ENCODE data around the gene PPP6R2.

DNA sequence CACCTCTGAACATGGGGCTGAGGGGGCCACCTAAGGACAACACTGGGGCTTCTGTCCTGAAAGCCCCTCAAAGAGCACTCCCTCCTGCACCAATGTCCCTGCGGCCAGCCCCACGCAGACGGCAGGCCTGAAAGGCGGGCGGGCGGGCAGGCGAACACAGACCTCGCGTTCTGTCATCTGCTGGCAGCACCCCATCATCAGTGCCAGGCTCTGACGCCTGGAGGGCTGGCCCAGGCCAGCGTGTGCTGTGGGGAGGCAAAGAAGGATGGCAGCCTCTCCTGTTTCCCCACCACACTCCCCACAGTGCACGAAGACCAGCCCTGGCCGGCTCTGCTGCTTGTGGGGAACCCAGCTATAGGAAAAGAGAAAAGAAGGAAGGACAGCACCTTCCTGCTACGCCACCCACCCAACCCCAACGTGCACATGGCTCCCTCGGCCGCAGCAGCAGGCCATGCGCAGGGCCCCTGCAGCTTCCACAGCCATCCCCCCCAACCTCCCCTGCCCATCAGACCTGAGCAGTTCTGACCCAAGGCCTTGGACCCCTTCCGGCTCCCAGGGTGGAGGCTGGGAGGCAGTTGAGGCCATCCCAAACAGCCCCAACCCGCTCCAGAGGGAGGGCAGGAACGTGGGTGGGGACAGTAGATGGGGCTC is 128.2 kb downstream of the PPP6R2 start:
- TF ChIP-seq, protein P1, sequence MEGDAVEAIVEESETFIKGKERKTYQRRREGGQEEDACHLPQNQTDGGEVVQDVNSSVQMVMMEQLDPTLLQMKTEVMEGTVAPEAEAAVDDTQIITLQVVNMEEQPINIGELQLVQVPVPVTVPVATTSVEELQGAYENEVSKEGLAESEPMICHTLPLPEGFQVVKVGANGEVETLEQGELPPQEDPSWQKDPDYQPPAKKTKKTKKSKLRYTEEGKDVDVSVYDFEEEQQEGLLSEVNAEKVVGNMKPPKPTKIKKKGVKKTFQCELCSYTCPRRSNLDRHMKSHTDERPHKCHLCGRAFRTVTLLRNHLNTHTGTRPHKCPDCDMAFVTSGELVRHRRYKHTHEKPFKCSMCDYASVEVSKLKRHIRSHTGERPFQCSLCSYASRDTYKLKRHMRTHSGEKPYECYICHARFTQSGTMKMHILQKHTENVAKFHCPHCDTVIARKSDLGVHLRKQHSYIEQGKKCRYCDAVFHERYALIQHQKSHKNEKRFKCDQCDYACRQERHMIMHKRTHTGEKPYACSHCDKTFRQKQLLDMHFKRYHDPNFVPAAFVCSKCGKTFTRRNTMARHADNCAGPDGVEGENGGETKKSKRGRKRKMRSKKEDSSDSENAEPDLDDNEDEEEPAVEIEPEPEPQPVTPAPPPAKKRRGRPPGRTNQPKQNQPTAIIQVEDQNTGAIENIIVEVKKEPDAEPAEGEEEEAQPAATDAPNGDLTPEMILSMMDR (IDR thresholded peaks at IDR 0.05; ENCODE audit: low read depth, low read length, poor library complexity, severe bottlenecking) = no peak
- no peak for TF ChIP-seq EZH2phosphoT487 (IDR thresholded peaks at IDR 0.05; ENCODE audit: borderline replicate concordance, low read length)

Measured in DOHH2 (cell line).